GM19035 (cell line): Measurements from ENCODE around the gene IFTAP.

Experiments
- ATAC-seq: cut with Tn5 transposase; IDR thresholded peaks from one replicate; pipeline ENCODE4 v1.9.1; 2021; ENCODE audit not compliant: unreplicated experiment

Gene IFTAP

DNA sequence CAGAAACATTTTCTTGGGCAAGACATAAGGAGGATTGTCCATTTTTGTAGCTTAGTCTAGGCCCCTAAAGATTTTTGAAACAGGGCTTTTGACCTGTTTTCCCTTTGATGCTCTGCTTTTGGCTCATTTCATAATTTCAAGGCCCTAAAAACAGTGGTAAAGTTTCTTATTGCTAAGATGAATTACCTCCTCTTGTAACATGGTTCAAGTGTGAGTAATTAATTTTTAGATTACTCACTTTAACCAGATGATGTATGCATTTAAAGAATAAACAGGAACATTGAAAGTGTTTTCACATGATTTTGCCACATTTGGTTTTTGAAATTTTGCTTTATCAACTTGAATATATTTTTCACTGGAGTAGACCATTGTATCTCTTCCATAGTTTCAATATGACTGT lies 2.6 kb downstream of the IFTAP start:
- no peak for ATAC-seq

DNA sequence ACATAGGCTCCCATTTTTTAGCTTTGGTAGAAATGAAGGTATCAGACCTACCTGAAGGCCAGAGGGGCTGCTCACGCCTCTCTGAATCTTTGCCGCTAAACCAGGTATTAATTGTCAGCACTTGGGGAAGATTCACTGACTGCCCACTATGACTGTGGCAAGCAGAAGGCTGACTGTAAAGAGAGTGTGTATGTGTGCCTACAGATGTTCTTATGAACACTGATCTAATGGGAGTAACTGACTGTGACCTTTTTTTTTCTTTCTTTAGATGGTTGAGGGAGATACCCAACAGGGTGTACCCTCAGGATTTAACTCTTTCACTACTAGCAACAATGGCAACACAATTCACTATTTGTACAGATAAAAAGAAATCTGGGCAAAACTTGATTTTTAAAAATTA lies 3.7 kb downstream of the IFTAP start, which contains the start of gene RAG2:
Gene RAG2 (minus strand): TSS at position 186 of the 400 bp plus-strand sequence. CDS start 4,068 bp downstream, outside the sequence.
- no peak for ATAC-seq

DNA sequence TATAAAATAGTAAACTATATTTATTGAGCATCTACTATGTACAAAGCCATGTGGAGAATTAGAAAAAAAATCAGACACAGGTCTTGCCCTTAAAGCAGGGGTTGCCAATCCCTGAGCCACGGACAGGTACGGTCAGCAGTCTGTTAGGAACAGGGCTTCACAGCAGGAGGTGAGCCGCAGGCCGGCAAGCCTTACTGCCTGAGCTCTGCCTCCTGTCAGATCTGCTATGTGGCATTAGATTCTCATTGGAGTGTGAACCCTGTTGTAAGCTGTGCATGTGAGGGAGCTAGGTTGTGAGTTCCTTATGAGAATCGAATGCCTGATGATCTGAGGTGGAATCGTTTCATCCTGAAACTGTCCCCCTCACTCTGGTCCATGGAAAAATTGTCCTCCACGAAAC lies 5.9 kb downstream of the IFTAP start:
- ATAC-seq: no peak

DNA sequence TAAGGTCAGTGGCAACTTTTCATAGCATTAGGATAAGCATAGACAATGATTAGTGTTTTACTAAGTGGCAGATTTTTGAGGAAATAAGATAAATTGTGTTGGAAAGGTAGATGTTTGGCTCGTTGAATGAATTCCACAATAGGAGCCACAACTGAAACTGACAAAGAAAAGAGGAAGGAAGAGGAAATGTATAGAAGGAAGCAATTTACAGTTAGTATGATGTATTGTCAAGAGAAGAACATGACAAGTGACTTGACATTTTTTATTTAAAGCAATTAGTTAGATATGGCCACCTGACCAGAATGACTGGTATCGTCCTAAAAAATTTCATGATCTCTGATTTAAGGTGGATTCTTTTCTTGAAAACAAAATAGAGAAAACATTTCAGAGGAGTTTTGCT lies 6.9 kb downstream of the IFTAP start:
- no peak for ATAC-seq

DNA sequence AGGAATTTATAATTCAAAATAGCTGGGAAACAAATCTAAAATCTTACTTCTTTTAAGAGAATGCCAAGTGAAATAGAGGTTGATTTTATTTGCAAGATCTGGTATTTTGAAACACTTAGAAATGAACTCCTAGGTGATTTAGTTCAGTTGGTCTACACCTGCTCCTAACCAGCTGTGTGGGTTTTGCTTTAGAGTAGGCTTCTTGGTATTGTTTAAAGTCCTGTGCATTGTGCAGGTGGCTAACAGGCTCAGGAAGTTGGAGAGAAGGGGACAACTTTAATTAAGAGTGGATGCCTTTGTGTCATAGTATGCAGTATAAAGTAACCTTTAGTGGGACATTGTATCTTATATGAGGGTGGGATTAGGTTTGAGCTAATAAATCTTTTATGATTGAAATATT lies 7.8 kb downstream of the IFTAP start:
- ATAC-seq: no peak

DNA sequence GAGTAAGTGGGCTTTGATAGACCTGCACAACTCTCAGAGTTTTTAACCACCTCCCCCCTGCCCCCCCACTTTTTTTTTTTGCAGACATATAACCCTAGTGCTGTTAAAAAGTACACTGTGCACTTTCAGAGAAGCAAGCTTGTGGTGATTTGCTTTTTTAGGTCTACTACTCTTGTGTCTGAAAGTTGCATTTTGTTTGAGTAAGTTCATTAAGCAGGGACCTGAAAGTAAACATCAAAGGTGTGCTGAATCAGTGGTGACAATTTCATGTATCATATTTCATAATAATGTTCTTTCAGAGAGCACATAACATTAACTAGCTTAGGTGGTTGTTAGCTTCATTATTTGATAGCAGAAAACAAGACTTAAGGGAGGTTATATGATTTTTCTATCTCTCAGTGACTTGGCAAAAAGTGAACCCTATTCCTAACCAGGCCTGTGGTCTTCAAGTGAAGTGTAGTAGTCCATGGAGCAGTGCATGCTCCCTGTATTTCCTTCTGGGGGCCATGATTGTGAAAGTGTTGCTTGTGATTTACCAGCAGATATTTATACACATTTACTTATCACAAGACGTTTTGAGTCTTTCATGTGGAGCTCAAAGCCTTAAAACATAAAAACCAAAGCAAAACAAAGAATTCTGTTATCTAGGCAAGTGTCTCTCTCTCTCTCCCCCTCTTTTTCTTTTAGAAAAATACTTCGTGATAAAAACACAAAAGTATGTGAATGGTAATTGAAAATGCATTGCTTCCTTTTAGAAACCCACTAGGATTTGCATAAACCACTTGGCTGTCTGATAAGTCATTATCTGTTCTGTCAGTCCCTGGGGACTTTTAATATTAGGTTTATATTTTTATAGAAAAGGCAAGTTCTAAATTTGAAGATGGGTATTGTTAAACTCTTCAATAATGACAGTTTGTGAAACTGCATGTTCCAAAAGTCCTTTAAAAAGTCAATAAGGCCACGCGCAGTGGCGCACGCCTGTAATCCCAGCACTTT lies 11.2 kb downstream of the IFTAP start:
- ATAC-seq: peak; percentile 79

DNA sequence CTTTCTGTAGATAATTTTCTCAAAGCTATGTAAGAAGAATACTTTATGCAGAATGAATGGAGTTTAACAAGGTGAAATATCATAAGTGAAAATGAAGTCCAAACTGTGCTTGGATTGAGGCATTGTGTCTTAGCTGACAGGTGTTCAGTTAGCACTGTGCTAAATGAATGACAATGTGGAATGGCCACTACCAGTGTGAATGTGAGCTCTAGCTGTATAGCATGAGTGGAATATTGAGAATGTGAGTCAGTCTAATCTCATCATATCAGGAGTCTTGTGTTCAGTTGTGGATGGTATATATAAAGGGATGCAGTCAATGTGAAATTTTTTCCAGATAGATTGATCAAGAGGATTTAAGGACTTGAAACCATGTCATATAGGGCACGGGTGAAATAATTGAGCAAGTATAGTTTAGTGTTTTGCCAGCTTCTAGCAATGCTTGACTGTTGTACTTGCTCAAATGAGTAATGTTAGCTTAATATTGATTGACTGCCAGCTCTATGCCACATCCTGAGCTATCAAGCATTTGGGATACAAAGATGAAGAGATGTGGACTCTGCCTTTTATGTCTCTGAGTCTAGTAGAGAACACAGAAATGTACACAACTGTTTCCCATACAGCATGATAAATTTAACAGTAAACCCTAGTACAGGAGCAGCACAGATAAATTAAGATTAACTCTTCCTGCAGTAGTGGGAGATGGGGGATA lies 14.3 kb downstream of the IFTAP start:
- ATAC-seq: no peak

DNA sequence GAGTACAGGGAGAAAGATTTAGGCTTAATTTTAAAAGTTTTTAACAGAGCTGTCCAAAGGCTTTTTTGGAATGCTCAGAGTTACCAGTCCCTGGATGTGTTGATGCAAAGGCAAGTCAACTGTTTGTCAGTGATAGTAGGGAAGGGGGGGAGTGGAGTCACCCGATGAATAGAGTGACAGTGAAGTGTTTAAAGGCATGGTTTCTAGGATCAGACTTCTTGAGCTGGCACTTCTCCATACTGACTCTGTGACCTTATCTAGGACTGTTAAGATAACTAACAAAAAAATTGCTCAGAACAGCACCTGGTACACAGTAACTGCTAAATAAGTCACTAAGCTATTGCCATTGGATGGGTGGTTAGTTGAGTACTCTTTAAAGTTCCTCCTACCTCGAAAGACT lies 15.1 kb downstream of the IFTAP start:
- no peak for ATAC-seq

DNA sequence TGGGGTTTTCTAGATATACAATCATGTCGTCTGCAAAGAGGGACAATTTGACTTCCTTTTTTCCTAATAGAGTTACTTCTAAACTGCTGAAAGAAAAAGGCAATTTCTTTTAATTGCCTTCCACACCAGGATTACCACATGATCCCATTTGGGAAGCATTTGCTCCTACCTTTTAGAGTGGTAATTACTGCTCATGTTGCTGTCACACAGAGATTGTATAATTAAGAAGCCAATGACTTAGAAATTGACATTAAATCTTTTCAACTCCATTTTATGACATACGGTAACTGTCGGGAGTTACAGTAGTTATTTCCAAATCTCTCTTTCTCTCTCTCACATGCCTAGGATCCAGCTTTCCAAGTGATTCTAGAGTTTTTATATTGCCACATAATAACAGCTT lies 21.5 kb downstream of the IFTAP start:
- no peak for ATAC-seq

DNA sequence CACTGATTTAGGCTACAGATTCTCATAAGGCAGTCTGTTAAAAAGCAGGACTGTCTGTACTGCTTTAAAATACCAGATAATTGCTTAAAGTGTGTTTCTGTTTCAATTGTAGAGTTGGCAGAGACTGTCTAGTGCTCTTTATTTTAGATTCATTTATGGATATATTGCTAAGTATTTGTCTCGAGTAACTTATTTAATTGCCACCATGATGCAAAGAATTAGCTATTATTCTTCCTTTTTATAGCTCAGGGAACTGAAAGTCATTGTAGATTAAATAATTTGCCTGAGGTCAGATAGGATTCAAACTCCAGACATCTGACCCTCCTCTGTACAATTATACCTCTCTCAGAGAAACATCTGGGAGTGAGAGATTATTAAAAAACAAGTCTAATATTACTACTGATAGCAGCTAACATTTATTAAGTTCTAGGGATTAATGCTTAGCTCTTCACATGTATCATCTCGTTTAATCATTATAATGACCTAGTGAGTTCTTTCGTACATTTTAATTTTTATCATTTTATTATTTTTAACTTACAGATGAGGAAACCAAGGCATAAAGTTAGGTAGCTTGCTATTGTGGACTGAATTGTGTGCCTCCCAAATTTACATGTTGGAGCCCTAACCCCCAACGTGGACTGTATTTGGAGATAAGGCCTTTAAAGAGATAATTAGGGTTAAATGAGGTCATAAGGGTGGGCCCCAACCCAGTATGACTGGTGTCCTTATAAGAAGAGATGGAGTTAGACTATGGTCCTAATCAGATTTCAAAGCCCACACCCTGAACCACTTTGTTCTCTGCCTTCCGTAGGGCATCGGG lies 23.5 kb downstream of the IFTAP start:
- ATAC-seq: no peak

DNA sequence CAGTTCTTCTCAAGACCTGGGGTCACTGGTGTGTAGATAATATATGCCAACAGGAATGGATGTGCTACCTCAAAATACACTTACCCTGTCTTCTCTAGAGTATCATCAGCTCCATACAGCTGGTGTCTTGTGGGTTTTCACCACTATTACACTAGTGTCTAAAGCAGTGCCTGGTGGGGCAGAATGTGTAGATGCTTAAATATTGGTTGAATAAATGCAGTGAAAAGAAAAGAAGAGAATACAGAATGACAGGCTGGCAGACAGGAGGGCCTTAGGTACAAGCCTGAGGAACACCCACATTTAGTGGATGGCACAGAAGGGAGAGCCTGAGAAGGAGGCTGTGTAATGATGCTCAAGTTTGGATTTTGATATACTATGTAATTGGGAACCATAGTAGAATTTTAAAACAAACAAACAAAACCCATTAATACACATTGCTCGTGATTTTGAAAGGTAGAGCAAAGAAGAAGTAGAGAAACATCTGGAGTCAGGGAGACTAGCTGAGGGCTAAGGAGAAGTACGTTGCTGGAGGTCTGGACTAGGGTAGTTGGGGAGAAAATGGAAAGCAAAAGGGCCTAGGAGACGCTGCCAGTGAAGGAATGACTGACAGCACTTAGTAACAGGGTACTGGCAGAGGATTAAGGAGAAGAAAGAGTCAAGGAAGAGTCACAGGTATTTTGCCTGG lies 24.2 kb downstream of the IFTAP start:
- ATAC-seq: no peak

DNA sequence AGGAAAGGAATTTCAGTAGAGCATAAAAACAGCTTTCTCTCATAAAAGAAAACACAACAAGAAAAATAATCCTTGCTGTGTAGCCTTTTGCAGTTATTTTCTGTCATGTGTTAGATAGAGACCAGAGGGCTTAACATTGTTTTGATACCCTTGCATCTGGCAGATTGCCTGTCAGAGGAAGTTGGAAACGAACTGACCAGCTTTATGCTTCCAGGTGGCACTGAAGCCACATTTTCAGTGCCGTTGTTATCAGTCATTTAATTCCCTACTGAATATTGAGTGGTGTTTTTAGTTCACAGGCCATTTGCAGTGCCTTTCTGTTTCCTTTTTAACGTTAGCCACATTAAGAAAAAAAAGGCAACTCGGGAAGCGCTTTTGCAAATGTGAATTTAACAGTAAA lies 25.2 kb downstream of the IFTAP start:
- ATAC-seq: no peak

DNA sequence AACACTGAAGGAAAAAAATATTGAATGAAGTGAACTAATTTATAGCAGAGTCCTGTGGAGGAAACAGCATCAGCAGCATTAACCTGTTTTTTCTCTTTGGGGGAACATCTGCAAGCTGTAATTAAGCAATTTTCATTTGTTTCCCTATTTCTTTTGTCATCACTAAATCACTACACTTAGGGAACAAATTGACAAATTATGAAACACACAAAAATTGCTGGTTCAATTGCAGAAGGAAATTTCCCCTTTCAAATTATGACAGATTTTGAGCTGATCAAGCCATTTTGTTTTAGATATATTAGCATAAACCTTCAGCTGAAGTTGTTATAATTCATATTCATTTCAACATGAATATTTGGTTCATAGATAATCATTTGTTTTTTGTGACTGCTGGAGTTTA lies 25.9 kb downstream of the IFTAP start:
- ATAC-seq: no peak

DNA sequence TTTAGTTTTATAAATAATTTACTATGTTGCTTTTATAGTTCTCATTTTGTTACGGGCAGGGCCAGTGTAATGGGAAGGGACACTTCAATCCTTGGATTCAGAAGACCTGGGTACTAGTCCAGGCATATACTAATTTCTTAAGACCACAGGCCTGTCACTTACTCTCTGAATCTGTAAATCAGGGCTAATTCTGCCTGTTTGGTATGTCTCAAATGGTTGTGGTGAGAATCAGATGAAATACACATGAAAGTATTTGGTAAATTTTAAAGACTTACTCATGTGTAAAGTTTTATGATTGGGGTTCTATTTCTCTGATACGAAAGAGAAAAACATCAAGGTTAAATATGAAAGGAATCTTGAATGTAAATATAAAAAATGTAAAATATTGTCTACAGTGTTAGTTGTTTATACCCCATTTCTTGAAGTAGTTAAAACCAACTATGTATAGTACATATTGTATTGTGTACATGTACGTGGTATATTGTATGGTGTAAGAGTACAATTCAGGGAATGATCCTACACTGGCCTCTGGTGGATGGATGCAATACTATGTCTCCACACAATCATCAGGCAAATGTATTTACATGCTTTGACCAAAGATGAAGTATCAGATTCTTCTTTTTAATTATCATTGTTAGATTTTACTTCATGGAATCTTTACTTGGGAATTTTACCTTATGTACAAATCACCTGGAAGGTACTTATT lies 28.3 kb downstream of the IFTAP start:
- ATAC-seq: peak; percentile 76

DNA sequence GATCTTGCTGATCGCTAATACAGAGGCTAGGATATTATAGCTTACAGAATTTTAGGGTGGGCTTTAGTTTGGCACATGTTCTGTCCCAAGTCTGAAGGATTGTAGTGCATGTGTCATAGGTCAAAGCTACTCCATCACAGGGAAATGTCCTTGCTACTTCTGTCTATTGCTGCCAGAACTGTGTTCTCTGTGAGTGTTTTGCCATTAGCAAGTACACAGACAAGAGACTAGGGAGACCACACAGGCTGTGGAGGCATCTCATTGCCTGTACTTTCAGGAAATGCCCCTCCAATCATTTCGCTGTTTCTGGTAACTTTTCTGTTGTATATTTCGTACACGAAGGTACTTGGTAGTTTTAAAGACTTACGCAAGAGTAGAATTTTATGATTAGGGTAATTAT lies 29.2 kb downstream of the IFTAP start:
- no peak for ATAC-seq

DNA sequence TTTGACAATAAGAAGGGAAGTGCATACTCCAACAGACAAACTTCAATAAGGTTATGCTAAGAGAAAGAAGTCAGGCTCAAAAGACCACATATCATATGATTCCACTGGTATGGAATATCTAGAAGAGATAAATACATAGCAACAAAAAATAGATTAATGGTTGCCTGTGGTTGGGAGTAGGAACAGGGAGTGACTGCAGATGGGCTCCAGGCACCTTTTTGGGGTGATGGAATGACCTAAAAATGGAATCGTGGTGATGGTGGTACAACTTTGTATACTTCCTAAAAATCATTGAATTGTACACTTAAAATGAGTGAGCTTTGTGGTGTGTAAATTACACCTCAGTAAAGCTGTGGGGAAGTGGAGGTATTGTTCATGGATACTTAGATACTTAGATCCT lies 32.7 kb downstream of the IFTAP start:
- ATAC-seq: no peak

DNA sequence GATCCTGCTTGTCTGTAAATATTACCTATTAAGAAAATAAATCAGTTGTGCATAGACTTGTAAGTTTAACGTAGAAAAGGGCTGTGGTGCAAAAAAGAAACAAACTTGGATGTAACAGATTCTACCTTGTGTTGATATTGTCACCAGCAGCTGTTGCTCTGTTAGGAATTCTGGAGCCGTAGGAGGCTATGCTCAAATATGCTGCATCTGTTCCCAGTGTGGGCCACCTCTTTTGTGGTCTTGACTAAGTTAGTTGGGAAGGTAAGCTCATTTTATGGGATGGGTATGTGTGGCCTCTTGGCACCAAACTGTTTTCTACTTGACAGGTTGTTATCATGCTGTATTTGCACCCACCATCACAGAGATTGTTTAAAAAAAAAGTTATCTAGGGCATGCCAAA lies 33.2 kb downstream of the IFTAP start:
- no peak for ATAC-seq

DNA sequence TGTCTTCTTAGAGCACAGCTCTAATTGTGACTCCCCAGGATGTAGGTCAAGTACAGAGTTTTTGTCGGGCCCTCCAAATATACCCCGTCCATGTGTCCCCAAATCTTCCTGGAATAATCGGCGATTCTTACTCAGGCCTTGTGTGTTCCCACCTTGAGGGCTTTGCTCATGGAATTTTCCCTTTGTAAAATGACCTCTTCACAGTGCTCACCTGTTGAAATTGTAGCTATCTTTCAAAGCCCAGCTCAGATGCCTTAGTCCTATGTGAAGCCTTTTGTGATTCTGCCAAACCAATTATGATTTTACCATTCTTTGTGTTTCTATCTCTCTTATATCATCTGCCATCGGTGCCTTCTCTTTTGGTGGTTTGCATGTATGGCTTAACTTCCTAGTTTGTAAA lies 33.8 kb downstream of the IFTAP start:
- no peak for ATAC-seq

DNA sequence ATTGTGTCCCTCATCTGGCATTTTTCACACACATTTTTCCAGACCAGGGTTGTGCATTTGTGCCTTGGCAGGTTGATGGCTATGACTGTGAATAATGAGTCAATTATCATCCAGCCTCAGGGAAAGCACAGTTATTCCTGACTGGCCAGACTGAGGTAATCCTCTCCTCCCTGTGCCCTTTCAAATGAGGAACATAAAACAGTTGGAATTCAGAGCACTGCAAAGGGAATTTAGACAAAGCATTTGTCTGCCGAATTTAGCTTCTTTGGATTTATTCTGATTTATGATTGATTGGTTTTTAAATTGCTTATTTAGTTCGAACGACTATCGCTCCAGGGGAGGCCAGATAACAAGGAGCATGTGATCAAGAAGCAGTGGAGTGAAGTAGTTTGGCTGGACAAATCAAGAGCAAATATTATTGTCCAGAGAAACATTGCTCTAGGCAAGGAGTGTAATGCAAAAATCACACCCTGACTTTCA lies 34.5 kb downstream of the IFTAP start:
- ATAC-seq: no peak

DNA sequence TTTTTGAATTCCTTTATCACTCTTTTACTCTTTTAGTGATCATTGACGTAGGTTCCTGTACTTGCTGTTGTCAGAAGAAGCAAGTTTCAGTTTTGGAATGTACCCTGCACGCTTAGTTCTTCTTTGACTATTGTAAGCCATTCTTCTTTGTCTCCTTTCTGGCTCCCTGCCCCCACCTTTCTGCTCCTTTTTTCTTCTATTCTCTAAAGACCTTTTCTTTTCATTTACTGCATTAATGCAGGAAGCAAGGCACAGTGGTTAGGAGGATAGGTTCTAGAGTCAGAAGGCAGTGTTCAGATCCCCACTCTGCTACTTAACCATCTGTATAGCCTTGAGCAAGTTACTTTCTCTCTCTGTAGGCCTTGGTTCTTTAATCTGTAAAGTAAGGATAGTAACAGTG lies 37.5 kb downstream of the IFTAP start:
- ATAC-seq: peak; percentile 88
